Endometrial microvascular endothelial cells (primary cell): Measurements from ENCODE around the gene CEP57L1. TPM values are rescaled to one million over a fixed set of nuclear protein-coding genes. Genes with fewer than 3 reads are reported as not detected.

ENCODE experiments used
- in situ Hi-C: cut with HindIII; loops from 2 replicates; pipeline ENCODE4 v1.10.0; 2017; ENCODE audit warnings: low sequenced_read_pairs, low pct_unique_long_range_greater_than_20kb; ENCODE audit errors: inconsistent ontology term
- total RNA-seq: library from RNA; depleted of rRNA; stranded (reverse); fragments of >200 nt; gene quantifications from one replicate; pipeline ENCODE4 v1.2.3, GENCODE V29; 2015; ENCODE audit errors: inconsistent ontology term

CEP57L1 gene
- total RNA-seq, 1 donor from 2014 or later: 21.8 TPM

DNA sequence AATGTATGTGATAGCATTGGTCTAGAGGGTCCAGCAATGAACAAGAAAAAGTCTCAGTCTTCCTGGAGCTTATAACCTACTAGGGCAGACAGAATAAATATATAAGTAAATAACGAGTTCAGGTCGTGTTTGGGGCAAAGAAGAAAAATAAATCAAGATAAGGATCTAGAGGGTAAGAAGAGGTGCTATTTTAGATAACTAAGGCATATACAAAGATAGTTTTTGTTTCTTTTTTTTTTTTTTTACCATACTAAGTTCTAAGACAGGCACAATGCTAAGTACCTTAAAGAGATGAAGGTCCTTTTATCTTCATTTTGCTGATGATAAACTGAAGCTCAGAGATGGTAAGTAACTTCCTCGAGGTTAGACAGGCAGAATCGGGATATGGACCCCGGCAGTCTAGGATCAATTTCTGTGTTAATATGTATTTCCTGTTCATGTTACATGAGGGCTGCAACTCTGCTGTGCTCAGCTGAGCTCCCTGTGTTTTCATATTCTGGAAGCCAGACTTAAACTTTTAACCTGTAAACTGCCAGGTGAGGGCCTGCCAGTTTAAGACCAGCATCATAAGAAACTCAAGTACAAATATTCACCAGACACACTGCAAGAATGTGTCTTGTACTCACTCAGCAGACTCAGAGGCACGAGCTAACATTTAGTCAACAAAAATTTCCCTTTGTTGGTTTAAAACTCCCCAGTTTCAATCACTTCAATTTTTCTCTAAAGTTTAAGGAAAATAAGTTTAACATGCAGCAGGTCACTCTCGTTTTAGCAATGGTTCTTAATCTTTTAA lies 24.0 kb upstream of the CEP57L1 start:
- in situ Hi-C loops: no loop called here

DNA sequence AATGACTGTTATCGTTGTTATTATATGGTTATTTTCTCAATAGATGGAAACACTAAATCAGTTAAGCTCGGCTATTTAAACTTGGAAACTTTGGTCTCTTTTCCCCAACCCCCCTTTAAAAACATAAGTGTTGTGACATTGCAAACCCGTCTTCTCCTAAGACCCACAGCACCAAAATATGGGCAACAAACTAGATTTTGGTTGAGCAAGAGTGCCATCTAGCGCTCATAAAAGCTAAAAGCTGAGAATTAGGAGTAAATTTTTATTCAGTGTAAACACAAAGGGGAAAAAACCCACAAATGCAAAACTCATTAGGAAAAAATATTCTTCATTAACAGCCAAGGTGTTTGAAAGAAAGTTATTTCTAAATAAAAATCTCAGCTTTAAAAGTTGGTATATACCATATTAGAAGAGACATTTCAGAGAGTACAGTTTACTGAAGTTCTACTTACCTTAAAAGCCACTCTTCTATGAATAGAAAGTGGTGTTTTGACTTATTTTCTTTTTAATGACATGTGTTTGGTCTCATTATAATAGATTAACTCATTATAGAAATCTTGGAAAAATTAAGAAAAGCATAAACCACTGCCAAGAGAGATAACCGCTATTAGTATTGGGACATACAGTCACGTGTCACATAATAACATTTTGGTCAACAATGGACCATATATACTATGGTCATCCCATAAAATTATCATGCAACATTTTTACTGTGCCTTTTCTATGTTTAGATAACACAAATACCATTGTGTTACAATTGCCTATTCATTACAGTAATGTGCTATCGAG lies 21.8 kb upstream of the CEP57L1 start:
- in situ Hi-C loops: no loop called here

DNA sequence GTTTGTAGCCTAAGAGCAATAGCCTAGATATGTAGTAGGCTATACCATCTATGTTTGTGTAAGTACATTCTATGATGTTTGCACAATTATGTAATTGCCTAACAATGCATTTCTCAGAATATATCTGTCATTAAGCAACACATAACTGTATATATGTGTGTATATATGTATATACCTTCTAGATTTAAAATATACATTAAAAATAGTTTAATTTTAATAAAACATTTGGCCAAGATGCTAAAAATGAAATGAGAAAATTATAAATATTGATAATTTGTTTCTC lies 21.2 kb upstream of the CEP57L1 start:
- in situ Hi-C loops: no loop called here

DNA sequence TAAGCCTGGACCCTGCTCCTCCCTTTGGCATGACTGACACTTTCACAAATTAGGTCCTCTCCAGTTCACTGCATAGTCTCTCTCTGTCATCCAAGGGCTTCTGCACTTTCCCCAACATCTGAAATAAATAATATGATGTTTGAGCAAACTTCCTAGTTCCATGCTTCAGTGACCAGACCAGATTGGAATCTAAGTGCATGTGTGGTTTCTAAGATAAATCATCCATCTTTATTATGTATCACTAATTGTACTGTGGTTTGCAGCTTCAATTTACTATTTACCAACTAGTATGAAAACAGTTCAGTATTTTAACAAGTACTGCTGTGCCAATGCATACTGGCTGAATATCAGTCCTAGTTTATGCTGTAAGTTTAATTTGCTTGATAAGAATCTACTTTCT lies 19.4 kb upstream of the CEP57L1 start:
- in situ Hi-C loops: loop anchor here (25.0 kb wide), 1 partner anchor 539 kb away; no protein-coding TSS in a partner anchor

DNA sequence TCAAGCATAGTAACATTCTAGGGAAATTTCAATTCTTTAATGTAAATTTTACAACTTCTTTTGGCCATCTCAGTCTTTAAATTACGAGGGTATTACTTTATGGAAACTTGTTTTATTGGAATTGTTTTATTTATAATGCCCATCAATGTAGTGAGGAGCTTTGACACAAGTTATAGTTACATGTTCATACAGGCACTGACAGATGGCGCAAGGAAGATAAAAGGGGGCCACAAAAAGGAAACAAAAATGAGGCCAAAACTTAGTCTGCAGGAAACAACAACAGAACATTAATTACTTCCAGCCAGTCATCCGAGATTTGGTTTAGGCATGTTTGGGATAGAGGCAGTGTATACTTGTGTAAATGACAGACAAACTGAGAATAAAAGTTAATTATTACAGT lies 18.9 kb upstream of the CEP57L1 start:
- in situ Hi-C loops: loop anchor here (25.0 kb wide), 1 partner anchor 539 kb away; no protein-coding TSS in a partner anchor

DNA sequence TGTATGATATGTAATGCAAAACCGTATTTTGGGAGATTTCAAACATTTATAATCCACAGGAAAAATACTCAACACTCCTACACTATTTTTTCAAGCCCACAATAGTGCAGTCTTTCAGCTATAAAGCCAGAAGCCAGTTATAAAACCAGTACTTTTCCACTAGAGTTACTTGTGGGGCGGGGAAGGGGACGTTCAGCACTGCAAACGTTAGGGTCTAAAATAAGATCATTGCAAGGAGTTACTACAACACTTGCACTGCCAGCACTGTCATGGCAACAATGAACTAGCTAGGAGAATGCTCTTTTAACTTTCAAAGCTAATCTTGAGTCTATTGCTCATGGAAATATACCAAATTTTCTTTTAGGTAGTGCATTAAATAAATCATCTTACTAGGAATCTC lies 15.3 kb upstream of the CEP57L1 start:
- in situ Hi-C loops: loop anchor here (25.0 kb wide), 1 partner anchor 543 kb away; no protein-coding TSS in a partner anchor

DNA sequence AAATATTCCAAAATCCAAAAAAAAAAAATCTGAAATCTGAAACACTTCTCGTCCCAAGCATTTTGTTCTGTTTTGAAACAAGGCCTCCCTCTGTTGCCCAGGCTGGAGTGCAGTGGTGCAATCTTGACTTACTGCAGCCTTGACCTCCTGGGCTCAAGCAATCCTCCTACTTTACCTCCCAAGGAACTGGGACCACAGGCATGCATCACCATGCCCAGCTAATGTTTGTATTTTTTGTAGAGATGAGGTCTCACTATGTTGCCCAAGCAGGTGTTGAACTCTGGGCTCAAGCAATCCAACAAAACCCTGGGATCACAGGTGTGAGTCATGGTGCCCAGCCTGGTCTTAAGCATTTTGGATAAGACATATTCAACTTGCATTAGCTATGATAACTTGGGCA lies 14.3 kb upstream of the CEP57L1 start:
- in situ Hi-C loops: loop anchor here (25.0 kb wide), 1 partner anchor 544 kb away; no protein-coding TSS in a partner anchor

DNA sequence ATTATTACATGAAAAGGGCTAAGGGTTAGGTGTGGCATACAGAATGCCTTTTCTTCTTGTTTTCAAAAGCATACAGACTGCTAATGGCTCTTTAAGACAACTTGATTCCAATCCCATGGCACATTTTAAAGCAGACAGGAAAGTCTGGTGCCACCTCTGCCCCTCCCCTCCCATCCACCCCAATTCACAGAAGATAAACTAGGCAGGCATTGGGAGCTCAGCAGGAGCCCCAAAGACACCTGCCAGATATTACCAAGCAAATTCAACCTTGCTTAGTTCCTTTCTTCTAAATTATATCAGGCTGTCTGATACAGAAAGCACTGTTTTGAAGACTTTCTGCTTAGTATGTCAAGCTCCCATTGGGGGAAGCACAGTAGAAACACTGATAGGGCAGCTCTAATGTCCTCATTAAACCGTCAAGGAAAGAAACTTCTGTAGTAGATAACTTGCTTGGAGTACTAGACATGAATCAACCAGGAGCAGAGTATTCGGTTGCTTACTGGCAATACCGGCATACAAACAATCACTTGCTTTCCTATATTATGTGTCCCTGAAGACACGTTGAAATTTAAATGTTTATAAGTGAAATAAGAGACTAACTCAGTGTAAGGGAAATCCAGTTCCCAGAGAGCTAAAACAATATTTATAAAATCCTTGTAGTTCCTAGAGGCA lies 13.7 kb upstream of the CEP57L1 start:
- in situ Hi-C loops: loop anchor here (25.0 kb wide), 1 partner anchor 544 kb away; no protein-coding TSS in a partner anchor

DNA sequence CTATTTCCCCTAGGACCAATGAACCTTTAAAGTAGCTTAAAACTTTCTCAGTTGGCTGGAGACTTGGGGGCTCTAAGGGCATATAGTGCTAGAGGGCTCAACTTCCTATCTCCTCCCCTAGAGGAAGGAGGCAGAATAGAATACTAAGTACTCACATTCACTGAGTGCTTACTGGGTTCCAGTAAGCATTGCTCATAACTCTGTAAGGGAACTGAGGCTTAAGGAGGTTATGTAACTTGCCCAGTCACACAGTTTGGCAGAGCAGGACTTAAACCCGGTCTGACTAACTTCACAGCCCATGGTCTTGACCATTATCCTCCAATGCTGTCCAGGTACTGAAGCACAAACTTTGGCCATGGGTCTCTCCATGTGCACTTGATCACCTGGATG lies 13.1 kb upstream of the CEP57L1 start:
- in situ Hi-C loops: loop anchor here (25.0 kb wide), 1 partner anchor 545 kb away; no protein-coding TSS in a partner anchor

DNA sequence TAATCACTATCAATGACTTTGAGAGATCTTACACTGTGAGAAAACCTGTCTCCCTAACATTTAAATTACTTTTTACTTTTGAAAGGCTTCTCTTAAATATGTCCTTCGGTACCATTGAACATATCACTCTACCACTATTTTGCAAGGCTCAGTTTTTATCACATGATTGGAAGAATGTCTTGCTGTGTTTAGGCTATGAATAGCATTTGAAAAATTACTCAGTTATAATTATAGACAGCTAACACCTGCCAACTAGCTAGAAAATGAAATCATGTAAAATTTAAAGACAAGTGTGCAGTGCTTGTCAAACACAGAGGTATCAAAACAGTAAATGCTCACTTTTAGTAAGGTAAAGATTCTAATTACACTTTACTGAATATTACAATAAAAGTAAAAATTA lies 11.7 kb upstream of the CEP57L1 start:
- in situ Hi-C loops: loop anchor here (25.0 kb wide), 1 partner anchor 546 kb away; no protein-coding TSS in a partner anchor

DNA sequence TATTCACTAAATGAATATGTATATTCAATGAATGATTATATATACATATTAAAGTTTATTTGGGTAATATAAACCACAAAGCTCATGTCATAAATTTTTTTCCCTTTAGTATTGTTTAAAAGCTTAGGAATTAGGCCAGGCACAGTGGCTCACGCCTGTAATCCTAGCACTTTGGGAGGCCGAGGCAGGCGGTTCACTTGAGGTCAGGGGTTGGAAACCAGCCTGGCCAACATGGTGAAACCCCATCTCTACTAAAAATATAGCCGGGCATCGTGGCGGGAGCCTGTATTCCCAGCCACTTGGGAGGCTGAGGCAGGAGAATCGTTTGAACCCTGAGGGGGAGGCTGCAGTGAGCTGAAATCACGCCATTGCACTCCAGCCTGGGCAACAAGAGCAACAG lies 11.2 kb upstream of the CEP57L1 start:
- in situ Hi-C loops: loop anchor here (25.0 kb wide), 1 partner anchor 547 kb away; no protein-coding TSS in a partner anchor

DNA sequence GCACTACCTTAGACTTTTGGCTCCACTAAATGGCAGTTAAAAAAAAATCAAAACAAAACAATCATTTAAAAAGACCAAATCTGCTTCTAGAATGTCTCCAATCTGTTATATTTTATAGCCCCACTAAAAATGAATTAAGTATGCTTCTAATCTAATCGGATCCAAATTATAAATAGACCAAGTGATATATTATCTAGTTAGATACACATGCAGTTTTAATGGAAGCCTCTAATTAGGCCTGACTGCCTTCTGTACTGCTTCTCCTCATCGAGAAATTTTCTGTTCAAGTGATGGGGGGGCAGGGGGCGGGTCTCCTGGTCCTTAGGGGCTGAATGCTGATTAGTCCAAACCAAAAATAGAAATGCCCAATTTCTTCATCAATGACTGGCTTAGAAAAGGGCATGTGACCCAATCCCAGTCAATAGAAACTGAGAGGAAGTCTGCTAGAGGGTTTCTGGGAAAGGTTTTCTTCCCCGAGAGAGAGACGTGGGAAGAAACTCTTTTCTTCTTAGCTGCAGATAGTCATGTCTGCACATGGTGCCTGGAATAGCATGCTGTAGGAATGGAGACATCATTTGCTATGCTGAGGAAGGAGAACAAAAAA lies 7.5 kb upstream of the CEP57L1 start:
- in situ Hi-C loops: loop anchor here (25.0 kb wide), 1 partner anchor 550 kb away; no protein-coding TSS in a partner anchor

DNA sequence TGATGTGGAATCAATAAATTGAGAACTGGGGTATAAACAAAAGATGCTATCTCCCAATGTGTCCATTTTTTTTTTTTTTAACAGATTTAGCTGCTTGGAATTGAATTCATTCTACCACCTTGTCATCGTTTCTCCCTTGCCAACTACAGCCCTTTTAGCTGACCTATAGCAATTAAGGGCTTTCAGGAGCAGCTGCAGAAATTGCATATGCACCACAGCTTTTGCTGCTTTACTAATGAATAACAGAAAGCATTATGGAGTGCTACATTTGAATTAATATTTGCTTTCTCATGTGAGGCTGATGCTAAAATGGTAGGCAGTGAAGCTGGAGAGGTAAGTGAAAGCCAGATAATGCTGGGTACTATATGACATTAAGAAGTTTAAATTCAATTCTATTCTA lies 6.3 kb upstream of the CEP57L1 start:
- in situ Hi-C loops: loop anchor here (25.0 kb wide), 1 partner anchor 552 kb away; no protein-coding TSS in a partner anchor

DNA sequence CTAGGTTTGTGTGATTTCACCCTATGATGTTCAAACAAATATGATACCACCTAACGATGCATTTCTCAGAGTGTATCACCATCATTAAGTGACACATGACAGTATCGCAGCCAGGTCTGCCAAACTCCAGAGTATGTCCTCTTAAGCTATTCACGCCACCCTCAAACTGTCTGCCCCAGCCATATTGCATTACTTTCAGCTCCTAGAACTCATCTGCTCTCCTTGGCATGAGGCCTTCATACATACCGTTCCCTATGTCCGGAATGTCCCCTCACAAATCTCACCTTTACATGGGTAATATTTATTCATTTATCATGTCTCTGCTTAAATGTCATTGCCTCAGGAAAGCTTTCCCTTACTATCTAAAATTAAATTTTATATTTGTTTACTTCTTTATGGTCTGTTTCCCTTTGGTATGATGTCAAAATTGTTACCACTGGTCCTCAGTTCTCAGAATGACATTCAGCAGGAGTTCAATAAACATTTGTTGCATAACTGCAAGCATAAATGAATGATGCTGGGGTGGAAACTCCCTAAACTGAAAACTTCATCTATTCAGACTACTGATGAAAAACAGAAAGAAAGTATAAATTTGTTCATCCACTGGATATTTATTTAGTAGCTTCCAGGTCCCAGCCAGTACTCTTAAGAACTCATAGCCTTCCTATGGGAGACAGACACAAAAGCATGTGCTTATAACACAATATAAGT lies 3.8 kb upstream of the CEP57L1 start:
- in situ Hi-C loops: loop anchor here (25.0 kb wide), 1 partner anchor 554 kb away; no protein-coding TSS in a partner anchor

DNA sequence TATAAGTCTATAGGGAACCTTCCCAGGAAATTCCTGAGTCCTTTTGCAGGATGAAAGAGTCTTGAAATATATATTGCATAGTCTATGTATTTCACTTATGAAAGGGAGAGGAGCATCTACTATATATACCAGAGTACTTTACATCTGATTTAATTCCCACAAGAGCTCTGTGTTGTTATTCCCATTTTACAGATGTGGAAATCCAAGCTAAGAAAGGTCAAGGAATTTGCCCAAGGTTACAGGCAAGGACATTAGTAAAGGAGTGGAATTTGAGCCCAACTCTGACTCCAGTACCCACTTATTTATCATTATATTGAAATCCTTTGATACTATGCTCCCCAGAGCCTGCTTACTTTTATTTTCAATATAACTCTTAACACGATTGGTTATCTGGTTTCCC lies 3.2 kb upstream of the CEP57L1 start:
- in situ Hi-C loops: loop anchor here (25.0 kb wide), 1 partner anchor 555 kb away; no protein-coding TSS in a partner anchor

DNA sequence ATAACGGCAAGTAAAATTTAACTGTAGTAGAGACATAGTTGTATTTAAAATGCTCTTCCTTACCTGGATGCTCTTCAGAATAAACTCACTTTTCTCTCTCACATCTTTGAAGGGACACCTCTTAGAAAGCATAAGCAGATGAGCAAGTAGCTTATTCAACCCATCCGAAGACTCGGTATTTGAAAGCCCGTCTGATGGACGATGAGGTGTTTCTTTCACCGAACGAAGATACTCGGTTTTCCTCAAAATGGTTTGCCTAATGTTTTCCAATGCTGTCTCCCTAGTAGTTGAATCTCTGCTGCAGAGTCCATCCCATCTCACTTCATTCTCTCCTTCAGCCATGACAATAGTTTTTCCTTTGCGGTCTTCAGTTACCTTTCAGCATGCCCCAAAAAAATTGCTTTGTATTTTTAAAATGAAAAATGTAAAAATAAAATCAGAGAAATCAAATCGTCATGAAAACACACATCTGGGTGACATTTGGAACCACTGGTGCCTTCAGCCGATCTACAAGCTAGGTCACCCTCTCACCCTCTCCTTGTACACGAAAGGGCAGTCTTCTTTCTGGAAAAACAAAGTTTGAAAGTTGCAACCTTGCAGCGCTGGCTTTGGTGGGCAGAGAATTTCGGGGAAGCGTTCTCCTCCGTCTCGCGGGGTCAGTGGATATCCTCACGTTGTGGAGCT lies 1.4 kb upstream of the CEP57L1 start:
- in situ Hi-C loops: loop anchor here (25.0 kb wide), 1 partner anchor 557 kb away; no protein-coding TSS in a partner anchor

DNA sequence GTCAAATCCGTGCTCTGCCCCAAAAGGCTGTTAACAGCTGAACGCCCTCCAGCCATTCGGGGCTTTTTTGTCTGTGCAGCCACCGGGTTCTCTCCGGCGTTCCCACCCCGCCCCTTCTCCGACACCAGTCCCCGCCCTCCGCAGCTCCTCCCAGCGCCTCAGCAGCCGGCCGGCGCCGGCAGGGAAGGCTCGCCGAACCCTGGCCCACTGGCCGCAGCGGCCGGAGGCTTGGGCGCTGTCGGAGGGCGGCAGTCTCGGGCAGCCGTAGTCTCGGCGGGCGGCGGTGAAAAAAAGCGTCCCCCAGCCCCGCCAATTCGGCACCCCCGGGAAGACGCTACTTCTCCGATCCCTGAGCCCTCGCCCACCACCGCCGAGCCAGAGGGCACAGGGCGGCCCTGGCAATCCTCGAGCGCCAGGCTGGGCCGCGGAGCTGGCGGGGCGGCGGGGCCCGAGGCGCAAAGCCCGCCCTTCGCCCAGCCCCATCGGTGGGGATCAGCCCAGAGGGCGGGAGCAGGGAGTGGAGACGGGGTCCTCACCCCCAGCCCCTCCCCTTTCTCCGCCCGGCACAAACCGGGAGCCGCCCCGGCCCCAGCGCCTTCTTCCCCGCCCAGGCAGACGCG lies 781 bp upstream of the CEP57L1 start, which contains the start of gene SESN1:
SESN1 (minus strand) TSS at position 431 of the 620 bp plus-strand sequence. CDS start 773 bp downstream, outside the sequence.
- in situ Hi-C loops: loop anchor here (25.0 kb wide), 1 partner anchor 557 kb away; no protein-coding TSS in a partner anchor
